NCI-H82 treated with DMSO at 0.1 percent for 48 hours (cell line): ENCODE results near the gene PRCC.

ENCODE experiments used
- DNase-seq: peaks from one replicate; lab custom pipeline; 2025; ENCODE audit not compliant: unreplicated experiment; lab: John Stamatoyannopoulos, UW

PRCC gene

GRCh38 chr1:156767101-156767878 lies at the start of gene PRCC:
TSS of gene PRCC (plus strand) at chr1:156767535. CDS start at chr1:156767772, 237 bp downstream.
- DNase-seq: peak; percentile 100

GRCh38 chr1:156721131-156721530 lies 46.2 kb upstream of the PRCC start:
- DNase-seq: no peak

- DNase-seq: no peak
Observed at GRCh38 chr1:156721535-156721934, 45.8 kb upstream of the PRCC start.

- DNase-seq: peak; percentile 90
Observed at GRCh38 chr1:156725683-156726280, 41.6 kb upstream of the PRCC start.

- DNase-seq: peak; percentile 76
Observed at GRCh38 chr1:156726549-156727226, 40.6 kb upstream of the PRCC start.

GRCh38 chr1:156727492-156727891 lies 39.8 kb upstream of the PRCC start:
- DNase-seq: no peak

- peak; percentile 78 for DNase-seq
Observed at GRCh38 chr1:156727926-156728598, 39.3 kb upstream of the PRCC start, which contains the start of gene METTL25B. TSS of gene METTL25B (plus strand) at chr1:156728469. CDS start at chr1:156729105, 636 bp downstream.

GRCh38 chr1:156728599-156729462 lies 38.5 kb upstream of the PRCC start, which contains the start of gene ISG20L2:
TSS of gene ISG20L2 (minus strand) at chr1:156728766. CDS start at chr1:156727652, 1,114 bp downstream.
- peak; percentile 93 for DNase-seq

GRCh38 chr1:156733989-156734584 lies 33.2 kb upstream of the PRCC start:
- no peak for DNase-seq

- DNase-seq: no peak
Observed at GRCh38 chr1:156738407-156738806, 28.9 kb upstream of the PRCC start.

GRCh38 chr1:156738916-156739315 lies 28.4 kb upstream of the PRCC start:
- no peak for DNase-seq

GRCh38 chr1:156740237-156740740 lies 27.0 kb upstream of the PRCC start:
- DNase-seq: peak; percentile 60

GRCh38 chr1:156740741-156741480 lies 26.4 kb upstream of the PRCC start, which contains the start of gene MRPL24:
TSS of gene MRPL24 (minus strand) at chr1:156741088. CDS start at chr1:156738704, 2,384 bp downstream.
- peak; percentile 100 for DNase-seq

GRCh38 chr1:156741481-156741983 lies 25.8 kb upstream of the PRCC start:
- no peak for DNase-seq

GRCh38 chr1:156742017-156742416 lies 25.3 kb upstream of the PRCC start:
- no peak for DNase-seq

- no peak for DNase-seq
Observed at GRCh38 chr1:156742801-156743200, 24.5 kb upstream of the PRCC start.

- DNase-seq: no peak
Observed at GRCh38 chr1:156743367-156744302, 23.7 kb upstream of the PRCC start.
